A549 treated with AZD2906 at 1 μM for 4 hours (cell line): ENCODE results near the gene PEDS1. TPM values are rescaled to one million over a fixed set of nuclear protein-coding genes. Genes with fewer than 3 reads are reported as not detected.

Source experiments
- total RNA-seq: library from RNA; stranded (reverse); fragments of 200-300 nt; extraction: Qiagen RNA extraction; gene quantifications from 5 replicates; pipeline ENCODE4 v1.2.3, GENCODE V29; 2022

PEDS1 gene
- total RNA-seq, result 46.0 to 63.1 TPM (median 58.4 TPM) in 5 replicates

GRCh38 chr20:50153500-50154377 is at the start of gene PEDS1:
TSS of gene PEDS1 (minus strand) at chr20:50153723. CDS start at chr20:50153637, 86 bp downstream.

GRCh38 chr20:50190251-50191064 is 36.9 kb upstream of the PEDS1 start, which contains the start of gene CEBPB:
TSS of gene CEBPB (plus strand) at chr20:50190830. CDS start at chr20:50191034, 204 bp downstream.

GRCh38 chr20:50112512-50113419 is 40.8 kb downstream of the PEDS1 start, which contains the start of gene UBE2V1:
TSS of gene UBE2V1 (minus strand) at chr20:50113150. CDS start at chr20:50113128, 22 bp downstream.

Other genes with a start within 250 kb of the PEDS1 start
- 6.9 to 8.6 TPM (median 8.2 TPM) in 5 replicates for gene SPATA2, start 238.2 kb downstream of the PEDS1 start, total RNA-seq
- 53.7 to 61.6 TPM (median 58.4 TPM) in 5 replicates for gene RNF114, start 217.3 kb downstream of the PEDS1 start, total RNA-seq
- 8.2 to 12.9 TPM (median 11.8 TPM) in 5 replicates for gene SNAI1, start 170.7 kb downstream of the PEDS1 start, total RNA-seq
- gene UBE2V1, start 40.6 kb downstream of the PEDS1 start, total RNA-seq, result 96.0 to 137 TPM (median 102 TPM) in 5 replicates
- 156 to 353 TPM (median 327 TPM) in 5 replicates for gene CEBPB, start 37.1 kb upstream of the PEDS1 start, total RNA-seq